ENCODE data around the gene MPI. TPM values are rescaled to one million over a fixed set of nuclear protein-coding genes. Genes with fewer than 3 reads are reported as not detected.

The MPI gene
- total and polyA plus RNA-seq, 2 of the 8 experiments (the other 6 are each of a cell fraction or from before 2014, with no cell fraction given): 31.0 to 74.8 TPM

DNA sequence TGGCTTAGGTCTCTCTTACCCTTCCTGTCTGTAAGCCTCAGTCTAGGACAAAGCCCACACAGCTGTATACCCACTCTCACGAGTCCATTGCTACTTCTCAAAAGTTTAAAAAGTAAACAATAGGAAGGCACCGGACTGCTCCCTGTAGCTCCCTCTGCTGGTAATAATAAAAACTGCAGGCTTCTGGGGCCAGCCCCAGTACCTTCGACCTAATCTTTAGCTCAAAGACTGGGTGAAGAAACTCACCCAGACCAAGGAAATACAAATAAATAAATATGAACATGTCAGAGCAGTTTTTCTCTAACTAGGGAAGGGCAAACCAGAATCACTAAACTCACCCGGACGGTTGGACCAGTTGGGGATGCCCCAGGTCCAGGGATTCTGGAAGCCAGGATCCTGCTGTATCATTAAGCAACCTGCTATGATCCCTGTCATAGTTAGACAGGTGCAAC lies 11.8 kb downstream of the MPI start:
- Histone ChIP-seq H3K23ac (ENCODE audit: insufficient read length) (no peak overlapping the region), H2BK5ac (ENCODE audit: low read depth, low read length) (no peak overlapping the region), H2BK20ac (ENCODE audit: low read length) (no peak overlapping the region), H2BK120ac (replicated peaks; ENCODE audit: low read depth, low read length) (no peak overlapping the region), H3K9me3 (ENCODE audit: insufficient read depth in 2 of 2, low read depth in 1 of 2, low read length in 1 of 2) (no peaks in the 10 kb centered on the region), H4K20me1 (replicated peaks in 1 of 2; ENCODE audit: control insufficient read depth in 1 of 2, insufficient read depth in 2 of 2, low read length in 2 of 2) (peaks cover 3 to 13% of the 10 kb centered on the region in 2 experiments), H3K18ac (ENCODE audit: extremely low read depth, low read length) (no peak overlapping the region), H3K36me3 (ENCODE audit: control insufficient read depth in 2 of 4, insufficient read depth in 4 of 4, low read length in 3 of 4) (peaks cover 25 to 65% (median 45%) of the 10 kb centered on the region in 4 experiments), H3K9ac (replicated peaks in 1 of 4; ENCODE audit: extremely low read depth in 1 of 4, low read depth in 3 of 4, low read length in 3 of 4) (no peak overlapping the region), H3K4ac (replicated peaks; ENCODE audit: insufficient read length, low read depth, low read length) (no peak overlapping the region), H4K5ac (ENCODE audit: insufficient read length, low read depth, low read length) (no peak overlapping the region), H4K91ac (replicated peaks; ENCODE audit: insufficient read length, low read length) (no peak overlapping the region), H3K4me2 (ENCODE audit: insufficient read depth in 1 of 2, low read depth in 2 of 2, low read length in 2 of 2) (no peak overlapping the region), H2BK15ac (ENCODE audit: low read length) (no peak overlapping the region), H3K27me3 (replicated peaks in 1 of 4; ENCODE audit: control insufficient read depth in 3 of 4, extremely low read depth in 1 of 4, insufficient read depth in 3 of 4, low read length in 3 of 4) (no peaks in the 10 kb centered on the region), H3K14ac (ENCODE audit: insufficient read length) (no peak overlapping the region), H4K8ac (ENCODE audit: extremely low read depth, insufficient read depth, low read length) (peak overlapping the region; percentile 60; the same call in 1 of the 2 replicates), H3K79me2 (ENCODE audit: control insufficient read depth in 1 of 2, insufficient read depth in 2 of 2, low read length in 2 of 2) (peaks cover 0 to 15% of the 10 kb centered on the region in 2 experiments; a peak in 2 of 4 replicates), H3K27ac (ENCODE audit: low read depth, low read length) (no peak overlapping the region), H3K4me3 (ENCODE audit: extremely low read depth in 1 of 4, insufficient read depth in 2 of 4, low read depth in 3 of 4, low read length in 4 of 4) (no peak overlapping the region), H2AK5ac (ENCODE audit: low read depth, low read length) (no peak overlapping the region), H2BK12ac (ENCODE audit: low read depth, low read length) (no peak overlapping the region), H3K79me1 (ENCODE audit: low read depth, low read length) (no peaks in the 10 kb centered on the region), H3K23me2 (ENCODE audit: low read depth, low read length) (peaks cover 3% of the 10 kb centered on the region; the same call in 1 of the 2 replicates), H2AFZ (ENCODE audit: low read length) (no peak overlapping the region), H3K4me1 (replicated peaks in 1 of 4; ENCODE audit: control insufficient read depth in 3 of 4, insufficient read depth in 4 of 4, low read length in 3 of 4) (peaks cover 0 to 3% (median 0%) of the 10 kb centered on the region in 4 experiments; a peak in 3 of 7 replicates), H3K56ac (replicated peaks; ENCODE audit: insufficient read length, low read depth, low read length) (no peak overlapping the region)
- CTCF ChIA-PET (ENCODE audit: partially characterized antibody): interaction anchor here (0.6 to 7.8 kb wide), 65 partner anchors 9 to 342 kb away, joined by 3 to 54 read pairs (median 6); partner anchors contain the start of genes CPLX3, MPI, RPP25 and ULK3
- 43% methylated on average over 5 of the region's 5 CpGs; no CpG with 5 or more reads in 1 of the 2 experiments for WGBS, 2 experiments (ENCODE audit: extremely low coverage in 1 of 2, insufficient coverage in 1 of 2, insufficient read length in 1 of 2, insufficient replicate concordance in 2 of 2, low coverage in 1 of 2, low lambda C conversion rate in 2 of 2, missing lambda C conversion rate in 1 of 2)
- no peak for FAIRE-seq
- POLR2A ChIA-PET (ENCODE audit: partially characterized antibody): interaction anchor here (0.7 to 11.9 kb wide), 15 partner anchors 10 to 141 kb away, joined by 3 to 116 read pairs (median 4); partner anchors contain the start of genes COX5A, MPI and RPP25
- TF ChIP-seq RNF2 (IDR thresholded peaks at IDR 0.05; ENCODE audit: borderline replicate concordance, low read depth, low read length, missing control alignments, poor library complexity, severe bottlenecking) (no peak), MAX (IDR thresholded peaks at IDR 0.05) (no peak), TEAD4 (IDR thresholded peaks at IDR 0.05; ENCODE audit: low read depth, low read length) (no peak), RAD21 (IDR thresholded peaks at IDR 0.05 in 1 of 2, conservative IDR thresholded peaks at IDR 0.05 in 1 of 2; ENCODE audit: low read depth in 2 of 2, low read length in 2 of 2) (peak; percentile 40 to 57), KDM4A (IDR thresholded peaks at IDR 0.05; ENCODE audit: low read depth, low read length, severe bottlenecking) (no peak), CEBPB (IDR thresholded peaks at IDR 0.05; ENCODE audit: low read depth, low read length) (no peak), CHD2 (IDR thresholded peaks at IDR 0.05; ENCODE audit: low read length) (no peak)
- TF ChIP-seq, protein P1, sequence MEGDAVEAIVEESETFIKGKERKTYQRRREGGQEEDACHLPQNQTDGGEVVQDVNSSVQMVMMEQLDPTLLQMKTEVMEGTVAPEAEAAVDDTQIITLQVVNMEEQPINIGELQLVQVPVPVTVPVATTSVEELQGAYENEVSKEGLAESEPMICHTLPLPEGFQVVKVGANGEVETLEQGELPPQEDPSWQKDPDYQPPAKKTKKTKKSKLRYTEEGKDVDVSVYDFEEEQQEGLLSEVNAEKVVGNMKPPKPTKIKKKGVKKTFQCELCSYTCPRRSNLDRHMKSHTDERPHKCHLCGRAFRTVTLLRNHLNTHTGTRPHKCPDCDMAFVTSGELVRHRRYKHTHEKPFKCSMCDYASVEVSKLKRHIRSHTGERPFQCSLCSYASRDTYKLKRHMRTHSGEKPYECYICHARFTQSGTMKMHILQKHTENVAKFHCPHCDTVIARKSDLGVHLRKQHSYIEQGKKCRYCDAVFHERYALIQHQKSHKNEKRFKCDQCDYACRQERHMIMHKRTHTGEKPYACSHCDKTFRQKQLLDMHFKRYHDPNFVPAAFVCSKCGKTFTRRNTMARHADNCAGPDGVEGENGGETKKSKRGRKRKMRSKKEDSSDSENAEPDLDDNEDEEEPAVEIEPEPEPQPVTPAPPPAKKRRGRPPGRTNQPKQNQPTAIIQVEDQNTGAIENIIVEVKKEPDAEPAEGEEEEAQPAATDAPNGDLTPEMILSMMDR (IDR thresholded peaks at IDR 0.05; ENCODE audit: control extremely low read depth in 1 of 3, insufficient read depth in 1 of 3, low read depth in 1 of 3, low read length in 3 of 3): peak; percentile 41 to 73 (median 72)
- DNase-seq (ENCODE audit: low read depth in 1 of 2, low spot score in 2 of 2): peak in 1 of 2 experiments; percentile 79
